Fibroblast of mammary gland (primary cell): ENCODE measurements around the gene TAOK1.

Experiments
- DNase-seq: peaks from one replicate; pipeline ENCODE4 v3.0.0-alpha.2; 2010; ENCODE audit warnings: low read depth
- H3K4me3 ChIP-seq: 2 replicates; pipeline ENCODE4 v1.5.1; 2011; ENCODE audit warnings: low read depth, mild to moderate bottlenecking, low read length, moderate library complexity; ENCODE audit not compliant: control insufficient read depth
- CTCF ChIP-seq: conservative IDR thresholded peaks from 2 replicates; pipeline ENCODE4 v1.5.1; 2011; ENCODE audit warnings: low read depth, low read length, inconsistent platforms; ENCODE audit not compliant: control insufficient read depth, insufficient read depth

The TAOK1 gene

GRCh38 chr17:29347831-29348629 lies 42.1 kb upstream of the TAOK1 start:
- peak; percentile 11 for DNase-seq
- no peak for TF ChIP-seq CTCF
- H3K4me3 ChIP-seq: no peak overlapping the region

- DNase-seq: no peak
- TF ChIP-seq CTCF: no peak
- no peak overlapping the region for H3K4me3 ChIP-seq
Observed at GRCh38 chr17:29349409-29349808, 40.8 kb upstream of the TAOK1 start.

- no peak for TF ChIP-seq CTCF
- no peak for DNase-seq
- no peak overlapping the region for H3K4me3 ChIP-seq
Observed at GRCh38 chr17:29352146-29352545, 38.0 kb upstream of the TAOK1 start.

DNA sequence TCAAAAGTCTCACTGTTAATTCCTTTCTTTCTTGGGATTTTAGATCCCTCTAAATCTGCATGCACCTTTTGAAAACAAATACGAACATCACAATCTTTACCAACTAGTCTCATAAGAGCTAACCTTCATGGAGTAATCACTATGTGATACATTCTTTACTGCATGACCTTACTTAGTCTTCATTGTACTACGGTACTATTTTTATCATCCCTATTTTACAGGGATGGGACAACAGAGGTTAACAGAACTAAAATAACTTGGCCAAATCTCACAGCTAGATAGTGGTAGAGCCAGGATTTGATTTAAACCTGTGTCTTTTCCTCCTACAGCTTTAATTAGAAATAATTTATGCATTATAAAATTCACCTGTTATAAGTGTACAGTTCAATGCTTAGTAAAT lies 32.9 kb upstream of the TAOK1 start:
- DNase-seq: no peak
- H3K4me3 ChIP-seq: no peak overlapping the region
- no peak for TF ChIP-seq CTCF

GRCh38 chr17:29357821-29358232 lies 32.3 kb upstream of the TAOK1 start:
- peak; percentile 18 for DNase-seq
- no peak for TF ChIP-seq CTCF
- no peak overlapping the region for H3K4me3 ChIP-seq

GRCh38 chr17:29358416-29358815 lies 31.7 kb upstream of the TAOK1 start:
- no peak for DNase-seq
- H3K4me3 ChIP-seq: no peak overlapping the region
- TF ChIP-seq CTCF: no peak
